ENCODE measurements around the gene SCYL1.

DNA sequence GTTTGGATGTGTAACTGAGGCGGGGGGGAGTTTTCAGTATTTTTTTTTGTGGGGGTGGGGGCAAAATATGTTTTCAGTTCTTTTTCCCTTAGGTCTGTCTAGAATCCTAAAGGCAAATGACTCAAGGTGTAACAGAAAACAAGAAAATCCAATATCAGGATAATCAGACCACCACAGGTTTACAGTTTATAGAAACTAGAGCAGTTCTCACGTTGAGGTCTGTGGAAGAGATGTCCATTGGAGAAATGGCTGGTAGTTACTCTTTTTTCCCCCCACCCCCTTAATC, 23.8 kb upstream of the SCYL1 start:
- TF ChIP-seq POLR2AphosphoS5 (IDR thresholded peaks at IDR 0.05; ENCODE audit: low read depth, low read length) (no peak; the same call in 1 of the 2 replicates), POLR2A (IDR thresholded peaks at IDR 0.05; ENCODE audit: low read depth, low read length) (peak; percentile 30)
